K562 (cell line): ENCODE data around the gene SIRPD.

Source experiments
- CTCF ChIP-seq, 3 experiments: IDR thresholded peaks in 2 of 3; conservative IDR thresholded peaks in 1 of 3; 2 replicates each; pipeline ENCODE4 v1.5.1; 2011 to 2012; ENCODE audit warnings: low read length in 3 of 3, mild to moderate bottlenecking in 3 of 3, control low read depth in 2 of 3, improper control_type of control experiment in 1 of 3, inconsistent platforms in 1 of 3, low read depth in 1 of 3, mixed read lengths in 1 of 3, moderate library complexity in 1 of 3; ENCODE audit not compliant: insufficient read depth in 2 of 3
- FOSL1 ChIP-seq: fragments of 200-800 bp; sonication (Bioruptor generic); conservative IDR thresholded peaks from 2 replicates; pipeline ENCODE4 v1.6.1; 2016; ENCODE audit warnings: missing genetic modification characterization, missing compliant biosample characterization
- SMC3 ChIP-seq: conservative IDR thresholded peaks from 2 replicates; pipeline ENCODE4 v1.6.1; 2011; ENCODE audit warnings: low read depth, low read length, improper control_type of control experiment; ENCODE audit not compliant: insufficient read depth
- ZNF785 ChIP-seq: fragments of 250-450 bp; sonication (Bioruptor Pico); IDR thresholded peaks from 2 replicates; pipeline ENCODE4 v1.4.0; 2020; ENCODE audit warnings: mild to moderate bottlenecking

- TF ChIP-seq CTCF (IDR thresholded peaks at IDR 0.05 in 2 of 3, conservative IDR thresholded peaks at IDR 0.05 in 1 of 3; ENCODE audit: insufficient read depth in 2 of 3, low read depth in 1 of 3, low read length in 3 of 3): no peak
- TF ChIP-seq ZNF785 (CRISPR knock-in tag): no peak
- TF ChIP-seq SMC3: no peak
- TF ChIP-seq FOSL1: no peak; the same call in 1 of the 2 replicates
Observed at GRCh38 chr20:1499528-1500420, 57.7 kb downstream of the SIRPD start.
